ENCODE data around the gene OR13J1.

OR13J1 gene

DNA sequence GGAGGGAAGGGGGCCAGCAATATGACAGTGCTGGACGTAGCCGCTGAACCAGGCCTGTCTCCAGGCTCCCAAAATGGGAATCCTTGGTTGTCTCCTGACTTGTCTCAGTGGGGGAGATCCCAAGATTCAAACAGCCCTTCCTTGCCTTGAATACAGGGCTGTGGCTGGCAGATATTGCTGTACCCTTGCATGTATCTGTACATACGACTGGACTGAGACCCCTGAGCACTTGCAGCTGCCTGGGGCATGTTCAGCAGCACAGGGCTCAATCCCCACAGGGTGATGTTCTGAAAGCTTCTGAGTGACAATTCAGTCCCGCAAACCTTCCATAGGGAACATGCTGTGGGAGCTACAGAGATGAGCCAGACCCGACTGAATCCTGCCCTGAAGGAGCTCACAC is 13.3 kb downstream of the OR13J1 start:
- Histone ChIP-seq H3K27me3 (ENCODE audit: control insufficient read depth in 1 of 2, insufficient read depth in 2 of 2, low read length in 2 of 2) (no peaks in the 10 kb centered on the region), H3K27ac (ENCODE audit: low read length) (no peak overlapping the region), H3K4me3 (ENCODE audit: low read length in 2 of 2) (no peak overlapping the region), H3K9ac (ENCODE audit: low read length in 2 of 2) (no peak overlapping the region), H3K36me3 (ENCODE audit: control insufficient read depth in 2 of 2, insufficient read depth in 2 of 2, low read length in 2 of 2) (peaks cover 13 to 14% of the 10 kb centered on the region in 2 donors), H3K9me3 (ENCODE audit: control insufficient read depth in 2 of 2, low read length in 2 of 2) (no peaks in the 10 kb centered on the region), H3K4me1 (ENCODE audit: control insufficient read depth, insufficient read depth, low read length) (peaks cover 4% of the 10 kb centered on the region)

DNA sequence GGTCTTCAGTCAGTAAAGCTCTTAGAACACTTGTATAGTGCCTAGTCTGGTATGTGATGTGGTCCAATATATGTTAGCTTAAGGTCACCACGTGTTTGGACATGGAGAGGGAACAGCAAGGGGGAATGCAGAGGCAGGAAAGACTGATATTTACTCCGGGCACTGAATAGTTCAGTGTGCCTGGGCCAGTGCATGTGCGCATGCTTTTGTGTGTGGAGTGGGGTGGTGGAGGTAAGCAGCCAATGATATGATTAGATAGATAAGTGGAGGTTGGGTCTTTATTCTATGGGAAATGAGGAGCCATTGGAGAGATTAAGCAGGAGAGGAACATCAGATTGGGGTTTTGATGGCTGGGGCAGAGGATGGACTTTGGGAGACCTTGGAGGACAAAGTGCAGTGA is 14.0 kb downstream of the OR13J1 start:
- Histone ChIP-seq H3K9me3 (ENCODE audit: control insufficient read depth in 2 of 2, low read length in 2 of 2) (no peaks in the 10 kb centered on the region), H3K9ac (ENCODE audit: low read length in 2 of 2) (no peak overlapping the region), H3K27me3 (ENCODE audit: control insufficient read depth in 1 of 2, insufficient read depth in 2 of 2, low read length in 2 of 2) (no peaks in the 10 kb centered on the region)

DNA sequence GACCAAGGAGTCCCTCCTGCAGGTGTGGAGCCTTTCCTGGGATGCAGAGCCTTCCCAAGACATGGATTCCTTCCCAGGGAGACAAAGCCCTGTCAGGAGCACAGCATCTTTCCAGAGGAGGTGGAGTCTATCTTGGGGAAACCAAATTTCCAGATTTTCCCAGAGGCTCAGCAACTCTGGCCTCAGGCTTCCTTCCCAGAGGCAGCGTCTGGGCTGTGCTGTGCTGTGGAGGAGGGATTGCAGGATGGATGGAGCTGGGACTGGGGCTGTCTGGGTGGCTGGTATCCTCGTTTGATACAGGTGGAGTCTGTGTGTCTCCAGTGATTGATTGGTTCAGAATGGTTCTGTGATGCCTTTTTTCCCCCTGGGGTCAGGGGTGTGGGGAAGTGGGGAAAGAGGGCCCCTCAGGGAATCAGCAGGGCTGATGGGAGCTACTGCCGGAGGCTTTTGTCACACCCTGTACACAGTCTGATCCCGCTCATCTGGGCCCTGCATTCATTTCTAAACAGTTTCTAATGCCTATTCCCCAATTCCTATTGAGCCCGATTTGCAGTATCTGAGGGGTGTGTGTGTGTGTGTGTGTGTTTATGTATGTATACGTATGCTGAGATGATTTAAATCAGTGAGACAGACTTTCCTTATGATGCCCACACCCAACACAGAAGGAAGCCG is 16.0 kb downstream of the OR13J1 start:
- Histone ChIP-seq H3K4me1 (ENCODE audit: control insufficient read depth, insufficient read depth, low read length) (no peaks in the 10 kb centered on the region), H3K9ac (ENCODE audit: low read length in 2 of 2) (no peak overlapping the region), H3K4me3 (ENCODE audit: low read length in 2 of 2) (no peak overlapping the region), H3K27ac (ENCODE audit: low read length) (no peak overlapping the region), H3K9me3 (ENCODE audit: control insufficient read depth in 2 of 2, low read length in 2 of 2) (no peaks in the 10 kb centered on the region), H3K27me3 (ENCODE audit: control insufficient read depth in 1 of 2, insufficient read depth in 2 of 2, low read length in 2 of 2) (no peaks in the 10 kb centered on the region), H3K36me3 (ENCODE audit: control insufficient read depth in 2 of 2, insufficient read depth in 2 of 2, low read length in 2 of 2) (peaks cover 13 to 14% of the 10 kb centered on the region in 2 donors)

More for the DNA sequence above, 14.0 kb downstream of the OR13J1 start:
- H3K36me3 ChIP-seq (ENCODE audit: control insufficient read depth in 2 of 2, insufficient read depth in 2 of 2, low read length in 2 of 2), result peaks cover 13 to 14% of the 10 kb centered on the region in 2 donors
- peaks cover 4% of the 10 kb centered on the region for H3K4me1 ChIP-seq (ENCODE audit: control insufficient read depth, insufficient read depth, low read length)
- H3K4me3 ChIP-seq (ENCODE audit: low read length in 2 of 2), result no peak overlapping the region
- H3K27ac ChIP-seq (ENCODE audit: low read length), result no peak overlapping the region

DNA sequence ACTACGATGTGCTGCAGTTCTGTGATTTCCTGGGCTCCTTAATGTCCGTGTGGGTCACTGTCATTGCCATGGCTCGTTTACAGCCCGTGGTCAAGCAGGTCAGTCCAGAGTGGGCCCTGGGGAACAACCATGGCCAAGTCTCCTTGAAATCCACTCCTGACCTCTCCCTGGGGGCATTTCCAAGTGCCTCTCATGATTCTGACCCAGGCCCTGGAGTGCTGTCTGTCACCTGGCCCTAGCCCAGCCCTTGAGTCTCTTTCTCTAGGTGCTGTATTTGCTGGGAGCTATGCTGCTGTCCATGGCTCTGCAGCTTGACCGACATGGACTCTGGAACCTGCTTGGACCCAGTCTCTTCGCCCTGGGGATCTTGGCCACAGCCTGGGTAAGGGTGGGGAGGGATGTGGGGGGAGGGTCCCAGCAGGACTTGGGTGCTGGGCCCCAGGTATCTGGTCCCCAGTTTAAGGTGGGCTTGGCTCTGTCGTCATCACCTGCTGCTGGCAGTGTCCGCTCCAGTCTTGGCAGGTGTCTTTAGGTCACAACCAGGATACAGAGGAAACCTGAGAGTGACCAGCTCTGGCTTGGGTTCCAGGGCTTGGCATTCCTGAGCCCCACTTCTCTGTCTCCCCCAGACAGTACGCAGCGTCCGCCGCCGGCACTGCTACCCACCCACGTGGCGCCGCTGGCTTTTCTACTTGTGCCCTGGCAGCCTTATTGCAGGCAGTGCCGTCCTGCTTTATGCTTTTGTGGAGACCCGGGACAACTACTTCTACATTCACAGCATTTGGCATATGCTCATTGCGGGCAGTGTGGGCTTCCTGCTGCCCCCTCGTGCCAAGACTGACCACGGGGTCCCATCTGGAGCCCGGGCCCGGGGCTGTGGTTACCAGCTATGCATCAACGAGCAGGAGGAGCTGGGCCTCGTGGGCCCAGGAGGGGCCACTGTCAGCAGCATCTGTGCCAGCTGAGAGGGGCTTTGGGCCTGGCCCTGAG is 17.0 kb downstream of the OR13J1 start:
- Histone ChIP-seq H3K36me3 (ENCODE audit: control insufficient read depth in 2 of 2, insufficient read depth in 2 of 2, low read length in 2 of 2) (peaks cover 13 to 14% of the 10 kb centered on the region in 2 donors), H3K9me3 (ENCODE audit: control insufficient read depth in 2 of 2, low read length in 2 of 2) (no peaks in the 10 kb centered on the region), H3K27me3 (ENCODE audit: control insufficient read depth in 1 of 2, insufficient read depth in 2 of 2, low read length in 2 of 2) (no peaks in the 10 kb centered on the region), H3K9ac (ENCODE audit: low read length in 2 of 2) (no peak overlapping the region), H3K27ac (ENCODE audit: low read length) (no peak overlapping the region), H3K4me3 (ENCODE audit: low read length in 2 of 2) (no peak overlapping the region), H3K4me1 (ENCODE audit: control insufficient read depth, insufficient read depth, low read length) (peaks cover 3% of the 10 kb centered on the region)

DNA sequence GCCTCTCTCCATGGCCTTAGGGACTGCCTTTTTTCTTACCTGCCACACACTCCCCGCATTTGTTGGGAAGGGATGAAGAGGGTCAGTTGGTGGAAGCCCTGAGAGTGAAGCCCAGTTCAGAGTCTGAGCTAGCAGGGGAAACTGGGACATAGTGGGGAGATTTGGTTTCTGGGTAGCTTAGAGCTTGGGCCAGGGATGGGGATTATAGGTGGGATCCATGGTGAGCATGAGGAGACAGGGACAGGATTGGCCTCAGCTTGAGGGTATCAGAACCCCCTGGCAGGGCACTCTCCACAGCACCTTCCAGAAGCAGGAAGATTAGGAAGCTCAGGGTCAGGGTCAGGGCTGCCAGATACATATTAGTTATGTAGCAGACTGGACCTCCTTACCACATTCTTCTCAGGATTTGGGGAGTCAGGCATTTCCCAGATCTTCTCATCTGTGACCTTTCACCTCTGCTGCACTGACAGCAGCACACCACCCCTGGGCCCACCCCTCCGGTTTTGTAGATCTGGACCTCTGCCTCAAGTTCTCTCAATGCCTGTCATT is 17.9 kb downstream of the OR13J1 start:
- Histone ChIP-seq H3K9me3 (ENCODE audit: control insufficient read depth in 2 of 2, low read length in 2 of 2) (no peaks in the 10 kb centered on the region), H3K4me3 (ENCODE audit: low read length in 2 of 2) (no peak overlapping the region), H3K27ac (ENCODE audit: low read length) (no peak overlapping the region), H3K36me3 (ENCODE audit: control insufficient read depth in 2 of 2, insufficient read depth in 2 of 2, low read length in 2 of 2) (peaks cover 13 to 14% of the 10 kb centered on the region in 2 donors), H3K27me3 (ENCODE audit: control insufficient read depth in 1 of 2, insufficient read depth in 2 of 2, low read length in 2 of 2) (no peaks in the 10 kb centered on the region), H3K9ac (ENCODE audit: low read length in 2 of 2) (no peak overlapping the region), H3K4me1 (ENCODE audit: control insufficient read depth, insufficient read depth, low read length) (peaks cover 12% of the 10 kb centered on the region)

DNA sequence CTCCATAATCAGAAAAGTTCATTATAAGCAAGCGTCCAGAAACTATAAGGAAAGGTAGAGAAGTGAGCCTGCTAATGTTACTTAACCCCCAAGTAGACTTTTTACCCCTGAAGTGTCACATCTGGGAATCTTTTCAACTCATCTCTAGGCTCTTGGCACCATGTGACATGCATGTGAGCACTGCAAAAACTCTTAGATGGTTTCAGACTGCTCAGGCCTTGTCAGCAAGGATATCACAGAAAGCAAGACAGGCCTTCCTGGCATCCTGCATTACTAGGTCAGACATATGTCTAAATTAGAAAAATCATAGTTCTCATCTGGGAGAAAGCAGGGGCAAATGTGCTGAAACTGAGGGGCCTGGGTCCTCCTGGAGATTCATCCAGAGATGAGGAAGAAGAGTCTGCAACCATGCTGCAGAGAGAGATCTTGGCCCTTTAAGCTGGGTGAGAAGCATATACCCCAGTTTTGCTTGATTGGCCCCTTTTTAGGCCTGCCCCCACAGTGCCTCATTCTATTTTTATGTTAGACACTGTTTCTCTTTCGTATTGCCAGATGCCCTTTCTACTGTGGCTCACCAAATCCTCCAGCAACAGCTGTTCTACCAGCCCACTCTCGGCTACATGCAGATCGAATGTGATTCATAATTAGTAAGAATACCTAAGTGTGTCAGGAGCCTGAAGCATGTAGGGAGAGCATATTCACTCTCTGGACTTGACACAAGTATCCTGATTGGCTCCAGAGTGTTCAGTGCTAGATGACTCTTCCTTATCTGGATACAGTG is 22.2 kb downstream of the OR13J1 start:
- peaks cover 44% of the 10 kb centered on the region for H3K4me1 ChIP-seq (ENCODE audit: control insufficient read depth, insufficient read depth, low read length)
- H3K27me3 ChIP-seq (ENCODE audit: control insufficient read depth in 1 of 2, insufficient read depth in 2 of 2, low read length in 2 of 2), result no peaks in the 10 kb centered on the region
- peaks cover 11 to 17% of the 10 kb centered on the region in 2 donors for H3K36me3 ChIP-seq (ENCODE audit: control insufficient read depth in 2 of 2, insufficient read depth in 2 of 2, low read length in 2 of 2)
- H3K9me3 ChIP-seq (ENCODE audit: control insufficient read depth in 2 of 2, low read length in 2 of 2), result no peaks in the 10 kb centered on the region
- peak overlapping the region in 1 of 2 donors; percentile 15 for H3K4me3 ChIP-seq (ENCODE audit: low read length in 2 of 2)
- peak overlapping the region; percentile 23 to 47 for H3K9ac ChIP-seq (ENCODE audit: low read length in 2 of 2)
- H3K27ac ChIP-seq (ENCODE audit: low read length), result peak overlapping the region; percentile 76

DNA sequence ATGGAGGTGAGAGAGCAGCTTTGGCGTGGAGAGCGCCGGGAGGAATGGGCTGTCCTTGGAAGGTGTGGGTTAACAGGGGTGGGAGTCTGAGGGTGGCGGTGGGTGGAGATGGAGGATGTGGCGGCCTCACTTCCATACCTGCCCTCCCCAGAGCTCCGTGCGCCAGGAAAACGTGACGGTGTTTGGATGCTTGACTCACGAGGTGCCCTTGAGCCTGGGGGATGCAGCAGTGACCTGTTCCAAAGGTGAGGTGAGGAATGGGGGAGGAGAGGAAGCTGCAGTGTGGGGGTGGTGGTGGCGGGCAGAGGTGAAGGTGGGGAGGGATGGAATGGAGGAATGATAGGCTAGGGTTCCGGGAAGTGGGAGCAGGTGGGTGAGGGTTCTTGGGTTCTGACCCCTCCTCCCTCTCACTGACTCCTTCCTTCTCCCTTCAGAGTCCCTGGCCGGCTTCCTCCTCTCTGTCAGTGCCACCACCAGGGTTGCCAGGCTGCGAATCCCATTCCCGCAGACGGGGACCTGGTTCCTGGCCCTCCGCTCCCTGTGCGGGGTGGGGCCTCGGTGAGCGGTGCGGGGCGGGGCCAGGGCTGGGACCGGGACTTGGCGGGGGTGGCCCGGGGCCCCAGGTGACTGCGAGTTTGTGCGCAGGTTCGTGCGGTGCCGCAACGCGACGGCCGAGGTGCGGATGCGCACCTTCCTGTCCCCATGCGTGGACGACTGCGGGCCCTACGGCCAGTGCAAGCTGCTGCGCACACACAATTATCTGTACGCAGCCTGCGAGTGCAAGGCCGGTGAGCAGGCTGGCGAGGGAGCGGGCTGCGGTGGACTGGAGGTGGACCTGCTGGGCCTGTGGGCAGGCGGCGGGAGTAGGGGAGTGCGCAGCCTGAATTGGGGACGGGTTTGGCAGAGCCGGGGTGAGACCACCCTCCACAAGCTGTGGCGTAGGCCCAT is 24.1 kb downstream of the OR13J1 start:
- Histone ChIP-seq H3K27me3 (ENCODE audit: control insufficient read depth in 1 of 2, insufficient read depth in 2 of 2, low read length in 2 of 2) (no peaks in the 10 kb centered on the region), H3K27ac (ENCODE audit: low read length) (peak overlapping the region; percentile 76), H3K4me3 (ENCODE audit: low read length in 2 of 2) (peak overlapping the region in 1 of 2 donors; percentile 15), H3K36me3 (ENCODE audit: control insufficient read depth in 2 of 2, insufficient read depth in 2 of 2, low read length in 2 of 2) (peaks cover 14 to 16% of the 10 kb centered on the region in 2 donors), H3K9me3 (ENCODE audit: control insufficient read depth in 2 of 2, low read length in 2 of 2) (no peaks in the 10 kb centered on the region), H3K4me1 (ENCODE audit: control insufficient read depth, insufficient read depth, low read length) (peaks cover 44% of the 10 kb centered on the region), H3K9ac (ENCODE audit: low read length in 2 of 2) (peak overlapping the region in 1 of 2 donors; percentile 2)

DNA sequence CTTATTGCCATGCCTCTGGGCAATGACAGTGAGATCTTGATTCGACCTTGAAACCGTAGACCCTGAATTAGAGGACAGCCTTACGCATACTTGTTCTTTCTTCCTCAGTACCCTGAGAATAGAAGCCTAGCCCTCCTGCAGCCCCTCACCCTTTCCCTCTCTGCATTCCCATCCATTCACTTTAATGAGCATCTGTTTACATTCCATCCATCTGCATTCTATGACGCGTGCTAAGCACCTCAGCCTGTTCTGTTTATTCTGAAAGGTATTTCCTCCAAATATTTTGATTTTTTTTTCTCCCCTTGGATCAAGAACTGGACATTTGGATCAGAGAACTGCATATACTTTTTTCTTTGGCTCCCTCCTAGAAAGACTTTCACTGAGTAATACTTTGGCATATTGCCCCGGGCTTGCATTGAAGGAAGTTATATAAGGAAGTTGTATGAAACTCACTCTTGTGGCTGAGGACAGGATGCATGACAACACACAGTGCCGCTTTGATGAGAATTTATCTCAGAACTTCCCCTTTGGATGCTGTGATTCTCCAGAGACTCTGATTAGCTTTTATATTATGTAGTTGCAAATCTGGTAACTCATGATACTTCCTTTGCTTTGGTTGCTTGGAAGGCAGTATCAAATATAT is 25.5 kb downstream of the OR13J1 start:
- Histone ChIP-seq H3K9ac (ENCODE audit: low read length in 2 of 2) (peak overlapping the region; percentile 2 to 62), H3K4me1 (ENCODE audit: control insufficient read depth, insufficient read depth, low read length) (peaks cover 44% of the 10 kb centered on the region), H3K36me3 (ENCODE audit: control insufficient read depth in 2 of 2, insufficient read depth in 2 of 2, low read length in 2 of 2) (peaks cover 14 to 16% of the 10 kb centered on the region in 2 donors), H3K27ac (ENCODE audit: low read length) (peak overlapping the region; percentile 76), H3K9me3 (ENCODE audit: control insufficient read depth in 2 of 2, low read length in 2 of 2) (no peaks in the 10 kb centered on the region), H3K4me3 (ENCODE audit: low read length in 2 of 2) (peak overlapping the region in 1 of 2 donors; percentile 36), H3K27me3 (ENCODE audit: control insufficient read depth in 1 of 2, insufficient read depth in 2 of 2, low read length in 2 of 2) (no peaks in the 10 kb centered on the region)

DNA sequence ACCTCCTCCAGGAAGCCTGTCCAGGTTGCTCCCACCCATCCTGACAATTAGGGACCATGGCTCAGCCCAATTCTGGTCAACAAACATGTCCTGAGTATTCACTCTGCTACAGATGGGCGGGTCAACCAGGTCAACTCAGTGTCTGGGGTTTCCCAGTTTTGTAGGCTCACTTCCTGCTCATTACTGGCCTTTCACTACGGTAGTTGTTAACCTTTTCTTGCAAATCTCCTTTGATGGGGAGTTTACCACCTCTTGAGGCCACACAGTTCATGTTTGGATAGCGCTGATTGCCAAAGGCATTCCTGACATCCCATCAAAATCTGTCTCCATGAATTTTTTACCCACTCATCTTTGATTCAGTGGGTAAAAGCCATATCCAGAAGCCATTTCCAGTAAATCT is 27.4 kb downstream of the OR13J1 start:
- no peak overlapping the region for H3K9ac ChIP-seq (ENCODE audit: low read length in 2 of 2)
- H3K27ac ChIP-seq (ENCODE audit: low read length), result no peak overlapping the region
- H3K36me3 ChIP-seq (ENCODE audit: control insufficient read depth in 2 of 2, insufficient read depth in 2 of 2, low read length in 2 of 2), result peaks cover 14 to 16% of the 10 kb centered on the region in 2 donors
- H3K4me1 ChIP-seq (ENCODE audit: control insufficient read depth, insufficient read depth, low read length), result peaks cover 36% of the 10 kb centered on the region
- no peak overlapping the region for H3K4me3 ChIP-seq (ENCODE audit: low read length in 2 of 2)
- no peaks in the 10 kb centered on the region for H3K27me3 ChIP-seq (ENCODE audit: control insufficient read depth in 1 of 2, insufficient read depth in 2 of 2, low read length in 2 of 2)
- H3K9me3 ChIP-seq (ENCODE audit: control insufficient read depth in 2 of 2, low read length in 2 of 2), result no peaks in the 10 kb centered on the region

All from stomach smooth muscle (tissue), 2 donors.